H1 (cell line): ENCODE results near the gene NPTN. TPM values are rescaled to one million over a fixed set of nuclear protein-coding genes. Genes with fewer than 3 reads are reported as not detected.

Experiments used
- CTCF ChIA-PET: fragments of 300-600 bp; sonication (Branson Sonifier 250); formaldehyde crosslinking; loops from one replicate; lab custom pipeline; 2021; ENCODE audit not compliant: partially characterized antibody; lab: Charles Lee
- POLR2A ChIA-PET: fragments of 300-600 bp; sonication (Branson Sonifier 250); formaldehyde crosslinking; loops from one replicate; lab custom pipeline; 2021; ENCODE audit warnings: inconsistent platforms; ENCODE audit not compliant: partially characterized antibody; lab: Charles Lee
- DNase-seq, 2 experiments: peaks; one replicate each; pipeline versions ENCODE4 v3.0.0 to v3.0.0-alpha.2; 2010 to 2022; ENCODE audit warnings: low spot score in 2 of 2, low read depth in 1 of 2, mixed read lengths in 1 of 2
- FAIRE-seq: peaks from 2 replicates; lab custom pipeline; 2011; peaks lifted over from hg19 to GRCh38; lab: Jason Lieb, UNC
- H2AFZ ChIP-seq: 2 replicates; pipeline ENCODE4 v1.8.1; 2012; ENCODE audit warnings: low read length, inconsistent platforms
- H2AK5ac ChIP-seq: 2 replicates; pipeline ENCODE4 v1.6.1; 2013; ENCODE audit warnings: low read depth, low read length
- H2BK120ac ChIP-seq: replicated peaks from 2 replicates; pipeline ENCODE3; 2013; ENCODE audit warnings: low read depth, low read length, inconsistent platforms
- H2BK12ac ChIP-seq: 2 replicates; pipeline ENCODE4 v1.6.1; 2013; ENCODE audit warnings: low read depth, low read length
- H2BK15ac ChIP-seq: 2 replicates; pipeline ENCODE4 v1.6.1; 2013; ENCODE audit warnings: low read length
- H2BK20ac ChIP-seq: 2 replicates; pipeline ENCODE4 v1.6.1; 2013; ENCODE audit warnings: low read length
- H2BK5ac ChIP-seq: 2 replicates; pipeline ENCODE4 v1.6.1; 2013; ENCODE audit warnings: low read depth, low read length
- H3K14ac ChIP-seq: 2 replicates; pipeline ENCODE4 v1.6.1; 2013; ENCODE audit warnings: inconsistent platforms; ENCODE audit not compliant: insufficient read length
- H3K18ac ChIP-seq: 2 replicates; pipeline ENCODE4 v1.6.1; 2013; ENCODE audit warnings: low read length; ENCODE audit errors: extremely low read depth
- H3K23ac ChIP-seq: 2 replicates; pipeline ENCODE4 v1.6.1; 2013; ENCODE audit warnings: inconsistent platforms; ENCODE audit not compliant: insufficient read length
- H3K23me2 ChIP-seq: 2 replicates; pipeline ENCODE4 v1.6.1; 2013; ENCODE audit warnings: low read depth, low read length
- H3K27ac ChIP-seq: 2 replicates; pipeline ENCODE4 v1.6.1; 2011; ENCODE audit warnings: low read depth, low read length, inconsistent platforms
- H3K27me3 ChIP-seq, 4 experiments: replicated peaks in 1 of 4; 1 replicate in 1 of 4; 2 replicates in 3 of 4; pipeline versions ENCODE4 v1.6.1 to v1.8.1; 2011 to 2013; ENCODE audit warnings: low read length in 3 of 4, mild to moderate bottlenecking in 3 of 4, inconsistent platforms in 2 of 4, mixed read lengths in 2 of 4, moderate library complexity in 1 of 4; ENCODE audit not compliant: control insufficient read depth in 3 of 4, insufficient read depth in 3 of 4; ENCODE audit errors: extremely low read depth in 1 of 4
- H3K36me3 ChIP-seq, 4 experiments: 2 replicates each; pipeline versions ENCODE4 v1.6.1 to v1.8.1; 2011 to 2013; ENCODE audit warnings: mild to moderate bottlenecking in 4 of 4, low read length in 3 of 4, moderate library complexity in 2 of 4, control low read depth in 1 of 4, inconsistent platforms in 1 of 4; ENCODE audit not compliant: insufficient read depth in 4 of 4, control insufficient read depth in 2 of 4
- H3K4ac ChIP-seq: replicated peaks from 2 replicates; pipeline ENCODE3; 2013; ENCODE audit warnings: low read length, low read depth, mixed read lengths, inconsistent platforms; ENCODE audit not compliant: insufficient read length
- H3K4me1 ChIP-seq, 4 experiments: replicated peaks in 1 of 4; 1 replicate in 1 of 4; 2 replicates in 3 of 4; pipeline versions ENCODE4 v1.6.1 to v1.8.1; 2011 to 2013; ENCODE audit warnings: low read length in 3 of 4, inconsistent platforms in 2 of 4, mixed read lengths in 1 of 4; ENCODE audit not compliant: insufficient read depth in 4 of 4, control insufficient read depth in 3 of 4
- H3K4me2 ChIP-seq, 2 experiments: 2 replicates each; pipeline versions ENCODE4 v1.6.1 to v1.8.1; 2011 to 2013; ENCODE audit warnings: low read depth in 2 of 2, low read length in 2 of 2, control low read depth in 1 of 2, inconsistent platforms in 1 of 2, mild to moderate bottlenecking in 1 of 2; ENCODE audit not compliant: insufficient read depth in 1 of 2
- H3K4me3 ChIP-seq, 4 experiments: fragments of 200-600, 300-600 bp in 1 of 4; sonication (generic), shearing (Covaris generic), sonication (Bioruptor Twin) in 1 of 4; 2 replicates each; pipeline versions ENCODE4 v1.5.1 to v1.8.1; 2011 to 2016; ENCODE audit warnings: low read length in 4 of 4, low read depth in 3 of 4, control low read depth in 2 of 4, inconsistent platforms in 2 of 4, mild to moderate bottlenecking in 2 of 4, mixed read lengths in 1 of 4, moderate library complexity in 1 of 4; ENCODE audit not compliant: insufficient read depth in 2 of 4; ENCODE audit errors: extremely low read depth in 1 of 4
- H3K56ac ChIP-seq: replicated peaks from 2 replicates; pipeline ENCODE3; 2013; ENCODE audit warnings: low read depth, mild to moderate bottlenecking, mixed read lengths, low read length, inconsistent platforms; ENCODE audit not compliant: insufficient read length
- H3K79me1 ChIP-seq: 2 replicates; pipeline ENCODE4 v1.6.1; 2013; ENCODE audit warnings: low read depth, low read length, control low read depth
- H3K79me2 ChIP-seq, 2 experiments: 2 replicates each; pipeline versions ENCODE4 v1.6.1 to v1.8.1; 2012 to 2013; ENCODE audit warnings: low read length in 2 of 2, mild to moderate bottlenecking in 2 of 2, inconsistent platforms in 1 of 2; ENCODE audit not compliant: insufficient read depth in 2 of 2, control insufficient read depth in 1 of 2
- H3K9ac ChIP-seq, 4 experiments: replicated peaks in 1 of 4; 1 replicate in 1 of 4; 2 replicates in 3 of 4; pipeline versions ENCODE4 v1.6.1 to v1.8.1; 2011 to 2013; ENCODE audit warnings: low read depth in 3 of 4, low read length in 3 of 4, control low read depth in 2 of 4, mild to moderate bottlenecking in 2 of 4, moderate library complexity in 2 of 4, inconsistent platforms in 1 of 4; ENCODE audit errors: extremely low read depth in 1 of 4
- H3K9me3 ChIP-seq, 2 experiments: 2 replicates each; pipeline versions ENCODE4 v1.6.1 to v1.8.1; 2012 to 2013; ENCODE audit warnings: mild to moderate bottlenecking in 2 of 2, moderate library complexity in 2 of 2, control low read depth in 1 of 2, inconsistent platforms in 1 of 2, low read depth in 1 of 2, low read length in 1 of 2, mixed read lengths in 1 of 2; ENCODE audit not compliant: insufficient read depth in 2 of 2
- H4K20me1 ChIP-seq, 2 experiments: replicated peaks in 1 of 2; 2 replicates each; pipeline versions ENCODE3 to v1.8.1; 2011 to 2013; ENCODE audit warnings: inconsistent platforms in 2 of 2, low read length in 2 of 2, mild to moderate bottlenecking in 1 of 2; ENCODE audit not compliant: insufficient read depth in 2 of 2, control insufficient read depth in 1 of 2
- H4K5ac ChIP-seq: 2 replicates; pipeline ENCODE4 v1.6.1; 2013; ENCODE audit warnings: low read length, low read depth, mixed read lengths, inconsistent platforms; ENCODE audit not compliant: insufficient read length
- H4K8ac ChIP-seq: 2 replicates; pipeline ENCODE4 v1.8.0; 2013; ENCODE audit warnings: mild to moderate bottlenecking, moderate library complexity, low read length, inconsistent platforms; ENCODE audit not compliant: insufficient read depth; ENCODE audit errors: extremely low read depth
- H4K91ac ChIP-seq: replicated peaks from 2 replicates; pipeline ENCODE3; 2013; ENCODE audit warnings: low read length, mixed read lengths, inconsistent platforms; ENCODE audit not compliant: insufficient read length
- CHD2 ChIP-seq: IDR thresholded peaks from 2 replicates; pipeline ENCODE4 v1.6.1; 2012; ENCODE audit warnings: low read length, improper control_type of control experiment
- KDM4A ChIP-seq: IDR thresholded peaks from one replicate; pipeline ENCODE4 v1.7.1; 2012; ENCODE audit warnings: low read depth, mild to moderate bottlenecking, moderate library complexity, low read length, inconsistent platforms; ENCODE audit not compliant: severe bottlenecking
- MAFK ChIP-seq: IDR thresholded peaks from 2 replicates; pipeline ENCODE4 v1.6.1; 2012; ENCODE audit warnings: low read depth, mild to moderate bottlenecking, improper control_type of control experiment, low read length
- SIN3A ChIP-seq, 2 experiments: IDR thresholded peaks in 1 of 2; conservative IDR thresholded peaks in 1 of 2; 2 replicates each; pipeline ENCODE4 v1.6.1; 2011 to 2012; ENCODE audit warnings: low read length in 2 of 2, improper control_type of control experiment in 1 of 2, low read depth in 1 of 2, mild to moderate bottlenecking in 1 of 2
- WGBS, 2 experiments: shearing (Covaris generic) in 1 of 2; methylation state at CpG; one replicate each; pipeline versions ENCODE4 v1.1.6 to v1.1.7; 2013 to 2015; ENCODE audit warnings: low lambda C conversion rate in 2 of 2, mixed read lengths in 2 of 2, inconsistent platforms in 1 of 2, low coverage in 1 of 2, missing lambda C conversion rate in 1 of 2; ENCODE audit not compliant: insufficient replicate concordance in 2 of 2, insufficient coverage in 1 of 2, insufficient read length in 1 of 2; ENCODE audit errors: extremely low coverage in 1 of 2, missing lambda C conversion rate in 1 of 2; 5-methylcytosine and 5-hydroxymethylcytosine counted together
- polyA plus RNA-seq, 7 experiments: library from polyadenylated mRNA; depleted of rRNA in 3 of 7; stranded (reverse) in 5 of 7; unstranded in 2 of 7; fragments of >200 nt in 5 of 7; fragments of 200-250 nt in 2 of 7; gene quantifications; 1 replicate in 5 of 7; 2 replicates in 1 of 7; 4 replicates in 1 of 7; pipeline versions ENCODE4 v1.2.1 to v1.2.3, GENCODE V29; 2011 to 2013; ENCODE audit warnings: missing spikeins in 2 of 7, mixed read lengths in 2 of 7
- total RNA-seq: library from RNA; stranded (reverse); fragmentation: NEBNext Ultra II Directional; extraction: Animal tissue kit (Norgen Biotek cat#: 25700); gene quantifications from 2 replicates; pipeline ENCODE4 v1.2.1, GENCODE V29; 2021

Gene NPTN
- total and polyA plus RNA-seq, 2 of the 8 experiments (the other 6 are each of a cell fraction or from before 2014, with no cell fraction given), result 67.0 to 113 TPM

DNA sequence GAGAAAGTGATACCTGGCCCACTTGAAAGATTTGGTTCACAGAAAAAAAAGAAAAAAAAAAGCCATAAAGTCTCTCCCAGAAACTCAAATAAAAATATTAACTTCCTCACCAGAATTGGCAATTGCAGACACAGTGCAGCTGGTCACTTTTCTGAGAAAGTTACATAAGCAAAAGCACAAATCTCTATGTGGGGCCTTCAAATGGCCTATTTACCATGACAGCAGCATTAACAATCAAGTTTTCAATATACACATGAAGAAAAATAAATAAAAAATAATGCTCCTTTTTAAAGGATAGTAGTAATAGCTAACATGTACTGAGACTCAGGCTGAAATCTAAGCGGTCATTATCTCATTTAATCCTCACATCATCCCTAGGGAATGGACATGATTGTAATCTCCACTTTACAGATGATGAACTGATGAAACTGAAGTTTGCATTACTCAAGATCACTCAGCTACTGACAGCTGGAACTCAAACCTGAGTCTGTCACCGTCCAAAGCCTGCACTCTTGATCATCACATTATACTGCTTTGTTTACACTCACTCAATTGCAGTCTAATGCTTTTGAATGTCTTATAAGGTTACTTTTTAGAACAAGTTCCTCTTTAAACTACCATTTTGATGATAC lies 3.3 kb downstream of the NPTN start:
- no peak overlapping the region for H2AK5ac ChIP-seq
- no peak overlapping the region for H2BK15ac ChIP-seq
- H4K5ac ChIP-seq, result no peak overlapping the region
- peak overlapping the region in 1 of 4 experiments; percentile 96; a peak in 1 of 8 replicates for H3K4me3 ChIP-seq
- ChIA-PET CTCF (interaction anchor here (0.7 to 19.3 kb wide), 5 partner anchors 10 to 1667 kb away, joined by 3 to 448 read pairs (median 5); no protein-coding TSS in a partner anchor), POLR2A (interaction anchor here (1.1 to 8.5 kb wide), 3 partner anchors 11 to 55 kb away, joined by 3 to 115 read pairs (median 6); no protein-coding TSS in a partner anchor)
- H3K27me3 ChIP-seq, result no peaks in the 10 kb centered on the region
- peaks cover 7 to 8% of the 10 kb centered on the region in 2 experiments for H4K20me1 ChIP-seq
- DNase-seq (no peak), FAIRE-seq (no peak)
- H2BK12ac ChIP-seq, result no peak overlapping the region
- no peak overlapping the region for H2AFZ ChIP-seq
- peak overlapping the region; percentile 27 to 95; a peak in 2 of 4 replicates for H3K4me2 ChIP-seq
- H4K91ac ChIP-seq, result no peak overlapping the region
- no peak overlapping the region for H3K4ac ChIP-seq
- no peak overlapping the region for H3K9ac ChIP-seq
- no peak overlapping the region for H3K27ac ChIP-seq
- H3K79me2 ChIP-seq, result peaks cover 20 to 79% of the 10 kb centered on the region in 2 experiments
- 62% methylated on average over 2 of the region's 2 CpGs; no CpG with 5 or more reads in 1 of the 2 experiments for WGBS, 2 experiments
- H3K56ac ChIP-seq, result no peak overlapping the region
- no peaks in the 10 kb centered on the region for H3K36me3 ChIP-seq
- H3K23ac ChIP-seq, result no peak overlapping the region
- no peak overlapping the region for H3K18ac ChIP-seq
- no peak overlapping the region for H3K14ac ChIP-seq
- peaks cover 0 to 16% (median 7%) of the 10 kb centered on the region in 4 experiments; a peak in 4 of 7 replicates for H3K4me1 ChIP-seq
- H3K23me2 ChIP-seq, result peaks cover 8% of the 10 kb centered on the region; the same call in 1 of the 2 replicates
- H2BK20ac ChIP-seq, result no peak overlapping the region
- no peak overlapping the region for H4K8ac ChIP-seq
- no peaks in the 10 kb centered on the region for H3K9me3 ChIP-seq
- no peak overlapping the region for H2BK5ac ChIP-seq
- no peak overlapping the region for H2BK120ac ChIP-seq
- no peaks in the 10 kb centered on the region for H3K79me1 ChIP-seq
- TF ChIP-seq SIN3A (conservative IDR thresholded peaks at IDR 0.05 in 1 of 2, IDR thresholded peaks at IDR 0.05 in 1 of 2; ENCODE audit: low read depth in 1 of 2, low read length in 2 of 2) (no peak), MAFK (no peak), KDM4A (no peak), CHD2 (no peak)
